Esophagus muscularis mucosa (tissue), 4 donors: ENCODE results near the gene ZNF322. TPM values are rescaled to one million over a fixed set of nuclear protein-coding genes. Genes with fewer than 3 reads are reported as not detected.

Experiments
- DNase-seq: peaks from one replicate; pipeline ENCODE4 v3.0.0-alpha.2; 2017; ENCODE audit errors: extremely low spot score
- H3K27ac ChIP-seq, 4 donors: fragments of 200-600 bp; sonication (generic); replicated peaks in 1 of 4; 1 replicate in 3 of 4; 2 replicates in 1 of 4; pipeline ENCODE4 v1.5.1; 2016 to 2019; ENCODE audit warnings: mild to moderate bottlenecking in 1 of 4
- H3K27me3 ChIP-seq, 4 donors: fragments of 200-600 bp; sonication (generic); one replicate each; pipeline versions ENCODE4 v1.5.1 to v1.6.0; 2016 to 2019
- H3K36me3 ChIP-seq, 4 donors: fragments of 200-600 bp; sonication (generic); one replicate each; pipeline ENCODE4 v1.5.1; 2016 to 2019
- H3K4me1 ChIP-seq, 4 donors: fragments of 200-600 bp; sonication (generic); one replicate each; pipeline ENCODE4 v1.5.1; 2016 to 2019
- H3K4me3 ChIP-seq, 4 donors: fragments of 200-600 bp; sonication (generic); 1 replicate in 2 of 4; 2 replicates in 2 of 4; pipeline ENCODE4 v1.5.1; 2016 to 2019; ENCODE audit warnings: mild to moderate bottlenecking in 4 of 4, moderate library complexity in 1 of 4
- H3K9me3 ChIP-seq, 4 donors: fragments of 200-600 bp; sonication (generic); 1 replicate in 3 of 4; 2 replicates in 1 of 4; pipeline ENCODE4 v1.5.1; 2016 to 2019
- EP300 ChIP-seq: sonication (generic); formaldehyde crosslinking; IDR thresholded peaks from one replicate; pipeline ENCODE4 v1.6.1; 2017; ENCODE audit warnings: antibody characterized with exemption
- POLR2A ChIP-seq: fragments of 450-650 bp; IDR thresholded peaks from one replicate; pipeline ENCODE4 v1.6.1; 2017; ENCODE audit warnings: antibody characterized with exemption, moderate library complexity, mild to moderate bottlenecking, low read depth
- POLR2AphosphoS5 ChIP-seq, 2 donors: sonication (generic); formaldehyde crosslinking; IDR thresholded peaks; one replicate each; pipeline ENCODE4 v1.6.1; 2017; ENCODE audit warnings: antibody characterized with exemption in 2 of 2
- WGBS: methylation state at CpG from one replicate; pipeline ENCODE4 v1.1.5; 2018; 5-methylcytosine and 5-hydroxymethylcytosine counted together
- intact Hi-C: fragments of 100-400 bp; cut with DNase I; formaldehyde crosslinking; loops from one replicate; pipeline ENCODE4 v1.15.1; 2023
- total RNA-seq, 4 donors: library from RNA; depleted of rRNA; stranded (reverse); fragments of >200 nt; gene quantifications; one replicate each; pipeline versions ENCODE4 v1.1.0 to v1.2.1, GENCODE V29; 2016
- TF ChIP-seq, protein P1 (sequence below), 3 experiments: fragments of 200-600 bp in 2 of 3; fragments of 450-650 bp in 1 of 3; sonication (generic) in 2 of 3; IDR thresholded peaks; one replicate each; pipeline ENCODE4 v1.5.1; 2017 to 2019; ENCODE audit warnings: antibody characterized with exemption in 3 of 3, mild to moderate bottlenecking in 2 of 3, moderate library complexity in 1 of 3

ZNF322 gene
- total RNA-seq, 4 donors from 2014 or later: 14.7 to 22.9 (median 17.4) TPM

DNA sequence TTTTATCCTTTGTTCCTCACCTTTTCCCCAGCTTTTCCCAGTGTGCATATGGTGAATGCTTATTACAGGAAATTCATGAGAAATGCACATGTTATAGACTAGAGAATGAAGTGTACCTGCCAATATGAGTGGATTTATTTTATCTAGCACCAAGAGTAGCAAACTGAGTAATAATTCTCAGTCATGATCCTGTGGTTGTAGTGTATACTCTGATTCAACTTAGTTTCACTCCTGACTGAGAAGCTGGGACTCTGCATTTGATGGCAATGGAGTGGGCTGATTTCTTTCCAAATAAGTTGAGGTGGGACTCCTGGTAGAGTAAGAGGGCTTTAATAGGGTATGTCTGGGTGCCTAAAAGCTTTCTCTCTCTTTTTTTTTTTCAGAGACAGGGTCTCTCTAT lies 58.8 kb downstream of the ZNF322 start:
- no peak overlapping the region for H3K4me3 ChIP-seq
- intact Hi-C loops: no loop called here
- H3K4me1 ChIP-seq: peaks cover 7 to 20% (median 14%) of the 10 kb centered on the region in 4 donors
- no peak overlapping the region for H3K27ac ChIP-seq
- no peak for DNase-seq
- no peaks in the 10 kb centered on the region for H3K27me3 ChIP-seq
- H3K9me3 ChIP-seq: no peaks in the 10 kb centered on the region
- TF ChIP-seq EP300: no peak
- TF ChIP-seq, protein P1, sequence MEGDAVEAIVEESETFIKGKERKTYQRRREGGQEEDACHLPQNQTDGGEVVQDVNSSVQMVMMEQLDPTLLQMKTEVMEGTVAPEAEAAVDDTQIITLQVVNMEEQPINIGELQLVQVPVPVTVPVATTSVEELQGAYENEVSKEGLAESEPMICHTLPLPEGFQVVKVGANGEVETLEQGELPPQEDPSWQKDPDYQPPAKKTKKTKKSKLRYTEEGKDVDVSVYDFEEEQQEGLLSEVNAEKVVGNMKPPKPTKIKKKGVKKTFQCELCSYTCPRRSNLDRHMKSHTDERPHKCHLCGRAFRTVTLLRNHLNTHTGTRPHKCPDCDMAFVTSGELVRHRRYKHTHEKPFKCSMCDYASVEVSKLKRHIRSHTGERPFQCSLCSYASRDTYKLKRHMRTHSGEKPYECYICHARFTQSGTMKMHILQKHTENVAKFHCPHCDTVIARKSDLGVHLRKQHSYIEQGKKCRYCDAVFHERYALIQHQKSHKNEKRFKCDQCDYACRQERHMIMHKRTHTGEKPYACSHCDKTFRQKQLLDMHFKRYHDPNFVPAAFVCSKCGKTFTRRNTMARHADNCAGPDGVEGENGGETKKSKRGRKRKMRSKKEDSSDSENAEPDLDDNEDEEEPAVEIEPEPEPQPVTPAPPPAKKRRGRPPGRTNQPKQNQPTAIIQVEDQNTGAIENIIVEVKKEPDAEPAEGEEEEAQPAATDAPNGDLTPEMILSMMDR (IDR thresholded peaks at IDR 0.05): no peak
- no peak for TF ChIP-seq POLR2A
- TF ChIP-seq POLR2AphosphoS5 (IDR thresholded peaks at IDR 0.05): no peak
- peaks cover 8 to 29% (median 24%) of the 10 kb centered on the region in 4 donors for H3K36me3 ChIP-seq

DNA sequence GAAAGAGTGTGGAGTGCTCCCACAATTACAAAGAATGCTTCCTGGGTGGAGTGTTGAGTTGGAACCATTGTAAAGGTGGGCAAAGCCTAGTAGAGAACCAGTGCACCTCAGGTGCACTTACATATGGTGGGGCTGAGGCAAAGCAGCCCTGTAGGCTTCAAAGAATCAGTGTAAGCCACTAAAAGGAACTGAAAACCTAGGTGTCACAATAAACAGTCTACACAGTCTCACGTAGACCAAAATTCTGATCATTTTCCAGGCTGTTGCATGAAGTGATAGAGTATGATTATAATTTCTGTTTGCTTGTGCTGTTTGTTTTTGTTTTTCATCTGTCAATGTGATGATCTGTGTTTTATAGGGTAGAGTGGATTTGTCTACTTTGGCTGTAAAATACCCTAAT lies 60.0 kb downstream of the ZNF322 start:
- WGBS: 52% methylated on average over 1 of the region's 1 CpG
- TF ChIP-seq, protein P1 (IDR thresholded peaks at IDR 0.05): no peak
- TF ChIP-seq POLR2AphosphoS5 (IDR thresholded peaks at IDR 0.05) (no peak), POLR2A (no peak), EP300 (no peak)
- peaks cover 13 to 30% (median 25%) of the 10 kb centered on the region in 4 donors for H3K4me1 ChIP-seq
- intact Hi-C loops: loop anchor here (5.0 kb wide), 1 partner anchor 422 kb away; no protein-coding TSS in a partner anchor
- no peak overlapping the region for H3K27ac ChIP-seq
- H3K27me3 ChIP-seq: peaks cover 0 to 4% (median under 1%) of the 10 kb centered on the region in 4 donors
- H3K9me3 ChIP-seq: no peaks in the 10 kb centered on the region
- H3K36me3 ChIP-seq: peaks cover 8 to 29% (median 24%) of the 10 kb centered on the region in 4 donors
- no peak overlapping the region for H3K4me3 ChIP-seq
- DNase-seq: no peak

DNA sequence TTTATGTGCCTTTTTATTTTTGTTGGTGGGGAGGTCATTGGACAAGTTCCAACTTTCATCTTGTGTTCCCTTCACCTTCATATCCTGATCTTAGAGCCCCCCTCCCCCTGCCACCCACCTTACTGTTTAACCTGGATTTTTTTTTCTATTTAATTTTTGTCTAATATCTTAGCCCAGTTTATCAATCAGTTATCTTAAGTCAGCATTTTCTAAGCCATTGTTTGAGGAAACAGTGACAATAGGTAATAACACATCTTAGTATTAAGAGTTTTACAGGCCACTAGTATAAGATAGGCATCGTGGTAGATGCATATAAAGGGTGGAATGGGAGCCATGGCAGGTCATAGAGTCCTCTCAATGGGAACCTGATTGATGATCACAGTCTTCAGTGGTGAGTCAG lies 60.4 kb downstream of the ZNF322 start:
- no peak for DNase-seq
- Histone ChIP-seq H3K36me3 (peaks cover 8 to 29% (median 24%) of the 10 kb centered on the region in 4 donors), H3K27ac (no peak overlapping the region), H3K27me3 (peaks cover 0 to 9% (median 3%) of the 10 kb centered on the region in 4 donors), H3K4me1 (peaks cover 13 to 30% (median 26%) of the 10 kb centered on the region in 4 donors), H3K4me3 (no peak overlapping the region), H3K9me3 (no peaks in the 10 kb centered on the region)
- intact Hi-C loops: loop anchor here (5.0 kb wide), 1 partner anchor 422 kb away; no protein-coding TSS in a partner anchor
- 79% methylated on average over 1 of the region's 1 CpG for WGBS
- TF ChIP-seq POLR2A (no peak), POLR2AphosphoS5 (IDR thresholded peaks at IDR 0.05) (no peak), EP300 (no peak)
- TF ChIP-seq, protein P1 (IDR thresholded peaks at IDR 0.05): no peak

GRCh38 chr6:26598267-26598666 lies 61.3 kb downstream of the ZNF322 start:
- no peak for TF ChIP-seq EP300
- TF ChIP-seq POLR2AphosphoS5 (IDR thresholded peaks at IDR 0.05): no peak
- TF ChIP-seq POLR2A: no peak
- TF ChIP-seq, protein P1 (IDR thresholded peaks at IDR 0.05): no peak
- Histone ChIP-seq H3K4me1 (peaks cover 13 to 30% (median 26%) of the 10 kb centered on the region in 4 donors), H3K27ac (no peak overlapping the region), H3K36me3 (peaks cover 8 to 29% (median 24%) of the 10 kb centered on the region in 4 donors), H3K27me3 (peaks cover 0 to 18% (median 11%) of the 10 kb centered on the region in 4 donors), H3K4me3 (no peak overlapping the region), H3K9me3 (no peaks in the 10 kb centered on the region)
- DNase-seq: no peak
- intact Hi-C loops: loop anchor here (5.0 kb wide), 1 partner anchor 421 kb away; no protein-coding TSS in a partner anchor
- WGBS: 96% methylated on average over 15 of the region's 22 CpGs

DNA sequence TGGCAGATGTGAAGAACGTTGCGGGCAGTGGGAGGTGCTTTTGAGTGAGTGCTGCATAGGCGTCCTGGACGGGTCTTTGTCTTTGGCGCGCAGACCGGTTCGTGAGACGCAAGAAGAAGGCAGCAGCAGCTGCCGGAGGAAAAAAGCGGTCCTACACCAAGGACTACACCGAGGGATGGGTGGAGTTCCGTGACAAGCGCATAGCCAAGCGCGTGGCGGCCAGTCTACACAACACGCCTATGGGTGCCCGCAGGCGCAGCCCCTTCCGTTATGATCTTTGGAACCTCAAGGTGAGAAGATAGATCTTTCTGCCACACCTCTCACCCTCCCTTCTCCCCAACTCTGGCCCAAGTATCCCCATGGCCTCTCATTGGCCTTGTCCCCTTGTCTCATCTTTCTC lies 61.7 kb downstream of the ZNF322 start:
- peak overlapping the region in 3 of 4 donors; percentile 90 to 92 (median 90) for H3K27ac ChIP-seq

More for the DNA sequence above, 61.7 kb downstream of the ZNF322 start:
- H3K27me3 ChIP-seq: peaks cover 0 to 22% (median 15%) of the 10 kb centered on the region in 4 donors
- no peak for TF ChIP-seq EP300
- no peak for TF ChIP-seq POLR2AphosphoS5 (IDR thresholded peaks at IDR 0.05)
- no peak for TF ChIP-seq POLR2A
- TF ChIP-seq, protein P1 (IDR thresholded peaks at IDR 0.05): no peak
- intact Hi-C loops: loop anchor here (5.0 kb wide), 1 partner anchor 421 kb away; no protein-coding TSS in a partner anchor
- no peaks in the 10 kb centered on the region for H3K9me3 ChIP-seq
- WGBS: 68% methylated on average over 21 of the region's 21 CpGs
- peaks cover 8 to 29% (median 24%) of the 10 kb centered on the region in 4 donors for H3K36me3 ChIP-seq
- H3K4me1 ChIP-seq: peaks cover 13 to 30% (median 26%) of the 10 kb centered on the region in 4 donors
- DNase-seq: no peak
- peak overlapping the region; percentile 76 to 97 (median 93) for H3K4me3 ChIP-seq
